ENCODE results near the gene PSIP1. TPM values are rescaled to one million over a fixed set of nuclear protein-coding genes. Genes with fewer than 3 reads are reported as not detected.

PSIP1 gene
- polyA plus RNA-seq, 3 donors = 14.7 to 20.2 (median 19.8) TPM

- no peak for DNase-seq
- peaks cover 0 to 7% (median 5%) of the 10 kb centered on the region in 7 donors for H3K9me3 Mint-ChIP-seq
- no peak overlapping the region for H3K9ac ChIP-seq (ENCODE audit: insufficient read depth, low read length, poor library complexity, severe bottlenecking)
- peaks cover 4 to 5% of the 10 kb centered on the region in 2 donors for H3K9me3 ChIP-seq (replicated peaks in 1 of 2; ENCODE audit: control insufficient read depth in 1 of 2, insufficient read depth in 1 of 2, low read length in 2 of 2)
- H3K4me3 ChIP-seq (replicated peaks in 1 of 3; ENCODE audit: low read depth in 2 of 3, low read length in 3 of 3) = no peak overlapping the region
- peaks cover under 1% of the 10 kb centered on the region for H3K79me2 ChIP-seq (ENCODE audit: insufficient read depth, low read length)
- no peaks in the 10 kb centered on the region for H3K27me3 ChIP-seq (ENCODE audit: control insufficient read depth in 2 of 2, insufficient read depth in 2 of 2, low read length in 2 of 2)
- H2AFZ ChIP-seq (ENCODE audit: insufficient read depth, low read depth, low read length, poor library complexity, severe bottlenecking) = no peak overlapping the region
- H3K27ac ChIP-seq (ENCODE audit: low read depth in 1 of 2, low read length in 2 of 2) = no peak overlapping the region
- no peaks in the 10 kb centered on the region for H3K36me3 ChIP-seq (replicated peaks in 1 of 2; ENCODE audit: control insufficient read depth in 1 of 2, insufficient read depth in 2 of 2, low read length in 2 of 2)
- H3K4me2 ChIP-seq (replicated peaks; ENCODE audit: extremely low read depth, low read length, poor library complexity, severe bottlenecking) = no peak overlapping the region
- H4K20me1 ChIP-seq (ENCODE audit: insufficient read depth, low read length) = no peaks in the 10 kb centered on the region
- no peak for TF ChIP-seq CTCF (IDR thresholded peaks at IDR 0.05)
- intact Hi-C loops (cut with micrococcal nuclease) = loop anchor here in 1 of 2 donors (10.0 kb wide), 1 partner anchor 113 kb away; the partner anchor contains the start of gene TTC39B
- H3K27ac Mint-ChIP-seq = no peak overlapping the region
- no peaks in the 10 kb centered on the region for H3K36me3 Mint-ChIP-seq
- H3K4me1 Mint-ChIP-seq = peaks cover 7% of the 10 kb centered on the region
- peaks cover 5 to 6% of the 10 kb centered on the region in 2 donors for H3K4me1 ChIP-seq (ENCODE audit: control insufficient read depth in 1 of 2, insufficient read depth in 2 of 2, low read length in 2 of 2)
- H3K27me3 Mint-ChIP-seq (ENCODE audit: low read depth in 3 of 3) = peaks cover 0 to 5% (median 1%) of the 10 kb centered on the region in 3 donors
- H3K4me3 Mint-ChIP-seq = no peak overlapping the region
- 98% methylated on average over 6 of the region's 6 CpGs for WGBS (ENCODE audit: insufficient coverage)
Measured at GRCh38 chr9:15417626-15418025, 93.1 kb downstream of the PSIP1 start.

GRCh38 chr9:15416880-15417279 is 93.9 kb downstream of the PSIP1 start:
- DNase-seq = peak in 1 of 3 donors; percentile 10
- Histone ChIP-seq H3K9ac (ENCODE audit: insufficient read depth, low read length, poor library complexity, severe bottlenecking) (no peak overlapping the region), H4K20me1 (ENCODE audit: insufficient read depth, low read length) (no peaks in the 10 kb centered on the region), H3K36me3 (replicated peaks in 1 of 2; ENCODE audit: control insufficient read depth in 1 of 2, insufficient read depth in 2 of 2, low read length in 2 of 2) (no peaks in the 10 kb centered on the region), H3K79me2 (ENCODE audit: insufficient read depth, low read length) (no peaks in the 10 kb centered on the region), H3K9me3 (replicated peaks in 1 of 2; ENCODE audit: control insufficient read depth in 1 of 2, insufficient read depth in 1 of 2, low read length in 2 of 2) (peaks cover 4 to 5% of the 10 kb centered on the region in 2 donors), H3K27me3 (ENCODE audit: control insufficient read depth in 2 of 2, insufficient read depth in 2 of 2, low read length in 2 of 2) (no peaks in the 10 kb centered on the region), H3K27ac (ENCODE audit: low read depth in 1 of 2, low read length in 2 of 2) (no peak overlapping the region), H3K4me3 (replicated peaks in 1 of 3; ENCODE audit: low read depth in 2 of 3, low read length in 3 of 3) (no peak overlapping the region), H2AFZ (ENCODE audit: insufficient read depth, low read depth, low read length, poor library complexity, severe bottlenecking) (no peak overlapping the region), H3K4me1 (ENCODE audit: control insufficient read depth in 1 of 2, insufficient read depth in 2 of 2, low read length in 2 of 2) (peaks cover 0 to under 1% of the 10 kb centered on the region in 2 donors), H3K4me2 (replicated peaks; ENCODE audit: extremely low read depth, low read length, poor library complexity, severe bottlenecking) (no peak overlapping the region)
- Mint-ChIP-seq H3K27ac (peak overlapping the region in 2 of 7 donors; percentile 26 to 61), H3K27me3 (ENCODE audit: low read depth in 3 of 3) (peaks cover 0 to 4% (median 1%) of the 10 kb centered on the region in 3 donors), H3K36me3 (no peaks in the 10 kb centered on the region), H3K9me3 (peaks cover 0 to 7% (median 5%) of the 10 kb centered on the region in 7 donors), H3K4me1 (peaks cover 2% of the 10 kb centered on the region), H3K4me3 (no peak overlapping the region)
- WGBS (ENCODE audit: insufficient coverage) = 52% methylated on average over 2 of the region's 2 CpGs
- TF ChIP-seq CTCF (IDR thresholded peaks at IDR 0.05) = peak; percentile 34
- intact Hi-C loops (cut with micrococcal nuclease) = loop anchor here in 1 of 2 donors (10.0 kb wide), 1 partner anchor 112 kb away; the partner anchor contains the start of gene TTC39B

Small RNAs within 50 kb of the gene (small RNA-seq; reads per million reads assigned to genes)
- gene AL513423.1 (ENCODE audit: insufficient read length, low read depth) (not detected), gene RN7SL98P (ENCODE audit: insufficient read length, low read depth) (not detected), gene RNU6-246P (ENCODE audit: insufficient read length, low read depth) (not detected), gene RNU6-319P (ENCODE audit: insufficient read length, low read depth) (not detected)

Other genes starting within 250 kb of the PSIP1 start
- 1 to 10 TPM in 2 of 3 donors, under 1 TPM in 1; 0.87 to 5.3 (median 3.1) TPM for gene TTC39B, start 203.8 kb downstream of the PSIP1 start, polyA plus RNA-seq
- 10 to 100 TPM; 10.9 to 15.8 (median 14.3) TPM for gene SNAPC3, start 88.1 kb downstream of the PSIP1 start, polyA plus RNA-seq
- gene CCDC171, start 42.1 kb upstream of the PSIP1 start, polyA plus RNA-seq = under 1 TPM; 0.08 to 0.17 (median 0.10) TPM

Measured in CD14-positive monocyte (primary cell).